Ovary (tissue), 3 donors: Measurements from ENCODE around the gene RBM47.
"Not testable (repeated sequence)": the region's sequence is repeated elsewhere in the genome, so short reads cannot be mapped to it uniquely, and the experiment has no call there.

ENCODE experiments used
- CTCF ChIP-seq, 3 donors: fragments of 450-650 bp in 2 of 3; fragments of 200-600 bp in 1 of 3; IDR thresholded peaks; one replicate each; pipeline versions ENCODE4 v1.5.1 to v1.8.0; 2016 to 2022; ENCODE audit warnings: antibody characterized with exemption in 3 of 3, mild to moderate bottlenecking in 1 of 3
- EP300 ChIP-seq: sonication (generic); formaldehyde crosslinking; IDR thresholded peaks from one replicate; pipeline ENCODE4 v1.6.1; 2017; ENCODE audit warnings: antibody characterized with exemption
- donor health status: DM: no; HTN: no; CAD: no.

GRCh38 chr4:40446261-40446750 is 183.4 kb downstream of the RBM47 start:
- not testable (repeated sequence) for TF ChIP-seq EP300; CTCF (IDR thresholded peaks at IDR 0.05)
